ENCODE data around the gene MORF4L2. TPM values are rescaled to one million over a fixed set of nuclear protein-coding genes. Genes with fewer than 3 reads are reported as not detected.

Gene MORF4L2
- total RNA-seq, 4 donors from 2014 or later, result 203 to 284 (median 249) TPM

DNA sequence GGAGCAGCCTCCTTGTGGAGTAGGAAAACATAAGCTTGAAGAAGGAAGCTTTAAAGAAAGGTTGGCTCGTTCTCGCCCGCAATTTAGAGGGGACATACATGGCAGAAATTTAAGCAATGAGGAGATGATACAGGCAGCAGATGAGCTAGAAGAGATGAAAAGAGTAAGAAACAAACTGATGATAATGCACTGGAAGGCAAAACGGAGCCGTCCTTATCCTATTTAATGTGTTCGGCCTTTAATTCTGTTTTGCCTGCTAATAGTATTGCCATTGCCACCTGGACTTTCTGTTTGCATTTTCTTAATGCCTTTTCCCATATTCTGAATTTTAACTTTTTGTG, 56.4 kb downstream of the MORF4L2 start:
- TF ChIP-seq, protein P1, sequence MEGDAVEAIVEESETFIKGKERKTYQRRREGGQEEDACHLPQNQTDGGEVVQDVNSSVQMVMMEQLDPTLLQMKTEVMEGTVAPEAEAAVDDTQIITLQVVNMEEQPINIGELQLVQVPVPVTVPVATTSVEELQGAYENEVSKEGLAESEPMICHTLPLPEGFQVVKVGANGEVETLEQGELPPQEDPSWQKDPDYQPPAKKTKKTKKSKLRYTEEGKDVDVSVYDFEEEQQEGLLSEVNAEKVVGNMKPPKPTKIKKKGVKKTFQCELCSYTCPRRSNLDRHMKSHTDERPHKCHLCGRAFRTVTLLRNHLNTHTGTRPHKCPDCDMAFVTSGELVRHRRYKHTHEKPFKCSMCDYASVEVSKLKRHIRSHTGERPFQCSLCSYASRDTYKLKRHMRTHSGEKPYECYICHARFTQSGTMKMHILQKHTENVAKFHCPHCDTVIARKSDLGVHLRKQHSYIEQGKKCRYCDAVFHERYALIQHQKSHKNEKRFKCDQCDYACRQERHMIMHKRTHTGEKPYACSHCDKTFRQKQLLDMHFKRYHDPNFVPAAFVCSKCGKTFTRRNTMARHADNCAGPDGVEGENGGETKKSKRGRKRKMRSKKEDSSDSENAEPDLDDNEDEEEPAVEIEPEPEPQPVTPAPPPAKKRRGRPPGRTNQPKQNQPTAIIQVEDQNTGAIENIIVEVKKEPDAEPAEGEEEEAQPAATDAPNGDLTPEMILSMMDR (IDR thresholded peaks at IDR 0.05), result peak in 1 of 5 experiments; percentile 1
- TF ChIP-seq EP300 (IDR thresholded peaks at IDR 0.05) (no peak), POLR2A (IDR thresholded peaks at IDR 0.05) (no peak)
- H3K4me1 ChIP-seq, result peaks cover 0 to 22% (median 2%) of the 10 kb centered on the region in 4 donors
- DNase-seq (ENCODE audit: low spot score in 2 of 2), result no peak

DNA sequence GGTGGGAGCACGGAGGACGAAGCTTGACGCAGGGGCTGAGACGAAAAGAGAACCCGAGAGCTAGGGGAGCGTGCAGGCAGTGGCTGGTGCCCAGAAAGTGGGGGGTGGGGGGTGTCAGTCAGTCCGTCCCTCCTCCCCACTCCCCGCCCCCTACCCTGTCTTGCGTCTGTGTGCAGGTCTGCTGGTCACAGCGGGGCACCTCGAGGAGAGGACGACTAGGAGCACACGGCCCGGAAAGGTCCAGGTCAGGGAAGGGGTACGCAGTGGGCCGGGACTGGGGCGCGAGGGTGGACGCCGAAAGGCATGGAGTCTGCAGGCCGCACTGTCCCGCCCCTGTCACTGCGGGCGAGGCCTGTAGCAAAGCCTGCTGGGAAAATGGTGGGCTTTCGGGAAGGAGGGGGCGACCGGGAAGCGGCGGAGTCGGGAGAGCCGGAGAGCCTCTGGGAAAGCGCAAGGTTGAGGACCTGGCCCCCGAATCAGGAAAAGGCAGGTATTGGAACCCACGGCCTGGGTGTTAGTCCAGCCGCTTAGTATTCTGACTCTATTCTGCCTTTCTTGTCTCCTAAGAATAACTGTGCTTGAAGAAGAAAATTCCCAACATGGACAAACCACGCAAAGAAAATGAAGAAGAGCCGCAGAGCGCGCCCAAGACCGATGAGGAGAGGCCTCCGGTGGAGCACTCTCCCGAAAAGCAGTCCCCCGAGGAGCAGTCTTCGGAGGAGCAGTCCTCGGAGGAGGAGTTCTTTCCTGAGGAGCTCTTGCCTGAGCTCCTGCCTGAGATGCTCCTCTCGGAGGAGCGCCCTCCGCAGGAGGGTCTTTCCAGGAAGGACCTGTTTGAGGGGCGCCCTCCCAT, 57.0 kb downstream of the MORF4L2 start:
- peak overlapping the region; percentile 78 to 98 (median 92) for H3K27ac ChIP-seq
- 1 to 28% methylated on average over 25 to 49 of the region's 49 CpGs for WGBS, 2 donors
- H3K4me3 ChIP-seq, result peak overlapping the region; percentile 44 to 75 (median 58)
- peak; percentile 33 to 43 for DNase-seq (ENCODE audit: low spot score in 2 of 2)
- peaks cover 0 to 4% (median 0%) of the 10 kb centered on the region in 3 donors for H3K36me3 ChIP-seq
- TF ChIP-seq EP300 (IDR thresholded peaks at IDR 0.05), result peak in 1 of 2 donors; percentile 67
- peak; percentile 12 to 37 for TF ChIP-seq POLR2A (IDR thresholded peaks at IDR 0.05)
- TF ChIP-seq, protein P1 (IDR thresholded peaks at IDR 0.05), result peak in 4 of 5 experiments; percentile 18 to 51 (median 40)
- H3K9me3 ChIP-seq, result no peaks in the 10 kb centered on the region
- H3K27me3 ChIP-seq, result peaks cover 0 to 9% of the 10 kb centered on the region in 2 donors
- peaks cover 0 to 24% (median 2%) of the 10 kb centered on the region in 4 donors for H3K4me1 ChIP-seq

More for the DNA sequence above, 56.4 kb downstream of the MORF4L2 start:
- H3K9me3 ChIP-seq, result no peaks in the 10 kb centered on the region
- WGBS, 2 donors, result 13 to 43% methylated on average over 6 of the region's 6 CpGs
- peak overlapping the region; percentile 78 to 98 (median 92) for H3K27ac ChIP-seq
- peaks cover 0 to 4% (median 0%) of the 10 kb centered on the region in 3 donors for H3K36me3 ChIP-seq
- peaks cover 0 to 9% of the 10 kb centered on the region in 2 donors for H3K27me3 ChIP-seq
- peak overlapping the region; percentile 44 to 75 (median 58) for H3K4me3 ChIP-seq

DNA sequence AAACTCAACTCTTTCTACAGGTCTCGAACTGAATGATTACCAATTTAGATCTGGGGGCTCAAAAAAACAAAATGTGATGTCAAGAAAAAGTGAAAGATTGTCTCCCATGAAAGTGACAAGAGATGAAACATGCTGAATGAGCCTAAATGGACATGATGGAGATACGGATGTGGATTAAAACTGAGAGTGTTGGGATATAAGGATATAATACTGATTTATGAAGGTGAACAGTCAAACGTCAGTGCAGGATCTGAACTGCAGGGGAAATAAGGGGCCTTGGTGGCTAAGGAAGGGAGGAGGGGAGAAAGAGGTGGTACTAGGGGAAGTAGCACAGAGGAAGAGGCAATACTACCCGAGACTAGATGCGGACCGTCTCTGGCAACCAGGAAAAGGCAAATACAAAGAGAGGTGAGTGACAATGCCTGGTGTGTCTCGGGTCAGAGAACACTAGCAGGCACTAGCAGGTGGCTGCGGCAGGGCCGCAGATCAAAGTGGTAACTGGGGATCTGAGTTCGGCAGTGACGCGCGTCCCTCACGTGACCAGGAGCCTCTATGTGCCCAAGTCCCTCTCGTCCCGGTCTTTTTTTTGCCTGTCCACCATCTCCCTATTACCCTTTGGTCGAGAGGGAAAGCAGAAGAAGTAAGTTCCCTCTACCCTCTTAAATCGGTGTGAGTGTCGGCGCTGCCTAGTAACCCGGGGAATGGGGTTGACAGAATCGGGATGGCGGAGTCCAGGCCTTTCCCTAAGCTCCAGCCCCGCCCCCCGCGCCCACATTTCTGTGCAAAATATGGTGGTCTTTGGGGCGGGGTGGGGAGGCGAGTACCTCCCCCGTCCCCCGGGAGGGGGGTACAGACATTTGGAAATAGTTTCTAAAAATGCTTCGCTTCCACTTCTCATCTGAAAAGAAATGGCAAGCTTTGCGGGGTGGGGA, 57.8 kb downstream of the MORF4L2 start, which contains the start of gene TCEAL1:
Gene TCEAL1, plus strand, starts transcription at position 590 of the 932 bp plus-strand sequence. CDS start 942 bp downstream, outside the sequence.
- Histone ChIP-seq H3K4me3 (peak within 1 kb of the TSS; percentile 44 to 75 (median 58)), H3K27ac (peak within 1 kb of the TSS; percentile 78 to 98 (median 92)), H3K36me3 (peaks cover 0 to 4% (median 0%) of the 10 kb centered on the region in 3 donors), H3K4me1 (peaks cover 0 to 30% (median 2%) of the 10 kb centered on the region in 4 donors), H3K9me3 (no peaks in the 10 kb centered on the region), H3K27me3 (peaks cover 0 to 9% of the 10 kb centered on the region in 2 donors)
- TF ChIP-seq EP300 (IDR thresholded peaks at IDR 0.05), result peak in 1 of 2 donors; percentile 85
- TF ChIP-seq, protein P1 (IDR thresholded peaks at IDR 0.05), result no peak
- peak; percentile 28 to 64 for TF ChIP-seq POLR2A (IDR thresholded peaks at IDR 0.05)
- peak; percentile 45 to 60 for DNase-seq (ENCODE audit: low spot score in 2 of 2)
- 1 to 31% methylated on average over 32 of the region's 32 CpGs for WGBS, 2 donors

DNA sequence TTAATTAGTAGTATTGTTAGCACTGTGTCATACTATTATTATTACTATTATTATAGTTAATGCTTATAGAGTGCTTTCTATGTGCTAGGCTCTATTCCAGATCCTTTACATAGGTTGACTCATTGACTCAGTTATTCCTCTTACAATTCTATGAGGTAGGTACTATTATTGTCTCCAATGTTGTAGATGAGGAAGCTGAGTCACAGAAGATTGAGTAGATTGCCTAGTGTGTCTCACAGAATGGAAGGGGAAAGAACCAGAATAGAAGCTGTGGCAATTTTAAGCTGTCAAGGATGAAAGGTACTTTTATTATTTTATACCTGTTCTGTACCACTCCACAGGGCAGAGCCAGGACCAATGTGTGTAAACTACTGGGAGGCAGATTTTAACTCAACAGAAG, 59.6 kb downstream of the MORF4L2 start:
- H3K4me1 ChIP-seq, result peaks cover 0 to 30% (median 2%) of the 10 kb centered on the region in 4 donors
- H3K36me3 ChIP-seq, result peaks cover 0 to 4% (median 0%) of the 10 kb centered on the region in 3 donors
- peak overlapping the region in 3 of 4 donors; percentile 5 to 98 (median 96) for H3K27ac ChIP-seq
- H3K9me3 ChIP-seq, result no peaks in the 10 kb centered on the region
- H3K4me3 ChIP-seq, result no peak overlapping the region
- TF ChIP-seq, protein P1 (IDR thresholded peaks at IDR 0.05), result no peak
- TF ChIP-seq EP300 (IDR thresholded peaks at IDR 0.05) (no peak), POLR2A (IDR thresholded peaks at IDR 0.05) (no peak)
- peaks cover 0 to 9% of the 10 kb centered on the region in 2 donors for H3K27me3 ChIP-seq
- DNase-seq (ENCODE audit: low spot score in 2 of 2), result no peak

Other genes with a start within 250 kb of the MORF4L2 start
- gene RAB40A, start 167.2 kb downstream of the MORF4L2 start, total RNA-seq, result 1 to 10 TPM in 3 of 4 donors, under 1 TPM in 1; 0.39 to 8.7 (median 3.4) TPM
- gene TCEAL4, start 101.2 kb downstream of the MORF4L2 start, total RNA-seq, result 100 to 1,000 TPM; 164 to 453 (median 204) TPM
- gene TCEAL3, start 78.7 kb downstream of the MORF4L2 start, total RNA-seq, result 10 to 100 TPM; 23.4 to 52.7 (median 37.1) TPM
- gene TCEAL1, start 57.7 kb downstream of the MORF4L2 start, total RNA-seq, result 100 to 1,000 TPM; 109 to 160 (median 133) TPM
- gene TMEM31, start 24.2 kb upstream of the MORF4L2 start, total RNA-seq, result under 1 TPM in 1 of 4 donors, not detected in 3; 0.63 TPM
- gene PLP1, start 90.1 kb upstream of the MORF4L2 start, total RNA-seq, result 100 to 1,000 TPM; 256 to 727 (median 404) TPM
- 1 to 10 TPM; 2.3 to 4.8 (median 3.0) TPM for gene RAB9B, start 145.6 kb upstream of the MORF4L2 start, total RNA-seq

Measured in tibial nerve (tissue), 4 donors.